SK-N-SH treated with all-trans-retinoic acid at 6 μM for 48 hours (cell line): ENCODE measurements around the gene RSRP1.

Experiments used
- ATAC-seq: fragments of 200-7000 bp; cut with Tn5 transposase; 3 replicates; pipeline ENCODE4 v1.9.1; 2020; ENCODE audit warnings: mild to moderate bottlenecking, moderate library complexity
- ARNTL ChIP-seq: fragments of 450-650 bp; formaldehyde crosslinking; IDR thresholded peaks from 2 replicates; pipeline ENCODE4 v1.5.0; 2020; ENCODE audit warnings: low read depth, mild to moderate bottlenecking, moderate library complexity, borderline replicate concordance
- BACH2 ChIP-seq: fragments of 250-450 bp; sonication (Bioruptor Pico); IDR thresholded peaks from 2 replicates; pipeline ENCODE4 v1.9.0; 2021; ENCODE audit warnings: mild to moderate bottlenecking, borderline replicate concordance
- CSDC2 ChIP-seq: fragments of 250-450 bp; sonication (Bioruptor Pico); IDR thresholded peaks from 2 replicates; pipeline ENCODE4 v1.5.0; 2020; ENCODE audit warnings: mild to moderate bottlenecking, moderate library complexity
- ESRRG ChIP-seq: fragments of 250-450 bp; sonication (Bioruptor Pico); IDR thresholded peaks from 2 replicates; pipeline ENCODE4 v1.6.1; 2021; ENCODE audit warnings: mild to moderate bottlenecking
- GLIS3 ChIP-seq: fragments of 250-450 bp; sonication (Bioruptor Pico); IDR thresholded peaks from 2 replicates; pipeline ENCODE4 v1.5.0; 2020; ENCODE audit warnings: mild to moderate bottlenecking, moderate library complexity
- ISL1 ChIP-seq: fragments of 250-450 bp; sonication (Bioruptor Pico); IDR thresholded peaks from 2 replicates; pipeline ENCODE4 v2.1.2; 2022; ENCODE audit warnings: mild to moderate bottlenecking, moderate library complexity
- OSR1 ChIP-seq: fragments of 250-450 bp; sonication (Bioruptor Pico); IDR thresholded peaks from 2 replicates; pipeline ENCODE4 v1.8.0; 2022; ENCODE audit warnings: moderate library complexity, mild to moderate bottlenecking, inconsistent platforms
- PPARA ChIP-seq: fragments of 250-450 bp; sonication (Bioruptor Pico); IDR thresholded peaks from 2 replicates; pipeline ENCODE4 v1.5.0; 2020; ENCODE audit warnings: mild to moderate bottlenecking, borderline replicate concordance
- RARB ChIP-seq: fragments of 250-450 bp; sonication (Bioruptor Pico); IDR thresholded peaks from 2 replicates; pipeline ENCODE4 v1.8.0; 2021; ENCODE audit warnings: mild to moderate bottlenecking, moderate library complexity
- TCF4 ChIP-seq: fragments of 250-450 bp; sonication (Bioruptor Pico); IDR thresholded peaks from 2 replicates; pipeline ENCODE4 v1.8.0; 2021; ENCODE audit warnings: mild to moderate bottlenecking, moderate library complexity, borderline replicate concordance
- TOX ChIP-seq: fragments of 250-450 bp; sonication (Bioruptor Pico); IDR thresholded peaks from 2 replicates; pipeline ENCODE4 v1.8.0; 2021; ENCODE audit warnings: mild to moderate bottlenecking, moderate library complexity, borderline replicate concordance
- ZC3H10 ChIP-seq: fragments of 250-450 bp; sonication (Bioruptor Pico); IDR thresholded peaks from 2 replicates; pipeline ENCODE4 v1.5.1; 2021; ENCODE audit warnings: mild to moderate bottlenecking, moderate library complexity
- ZFP3 ChIP-seq: fragments of 250-450 bp; sonication (Bioruptor Pico); IDR thresholded peaks from 2 replicates; pipeline ENCODE4 v1.5.0; 2020; ENCODE audit warnings: mild to moderate bottlenecking, moderate library complexity
- ZFP30 ChIP-seq: fragments of 450-650 bp; formaldehyde crosslinking; IDR thresholded peaks from 2 replicates; pipeline ENCODE4 v1.5.0; 2022; ENCODE audit warnings: mild to moderate bottlenecking, moderate library complexity
- ZNF565 ChIP-seq: fragments of 450-650 bp; formaldehyde crosslinking; conservative IDR thresholded peaks from 2 replicates; pipeline ENCODE4 v1.5.0; 2020; ENCODE audit warnings: low read depth, mild to moderate bottlenecking, moderate library complexity
- ZNF70 ChIP-seq: fragments of 450-650 bp; formaldehyde crosslinking; IDR thresholded peaks from 2 replicates; pipeline ENCODE4 v1.5.0; 2020; ENCODE audit warnings: mild to moderate bottlenecking, moderate library complexity
- ZNF8 ChIP-seq: fragments of 450-650 bp; formaldehyde crosslinking; IDR thresholded peaks from 2 replicates; pipeline ENCODE4 v1.5.0; 2020; ENCODE audit warnings: mild to moderate bottlenecking, moderate library complexity
- TF ChIP-seq, protein P1 (sequence below): fragments of 250-450 bp; sonication (Bioruptor Pico); IDR thresholded peaks from 2 replicates; pipeline ENCODE4 v1.5.1; 2021; ENCODE audit warnings: mild to moderate bottlenecking, moderate library complexity
- TF ChIP-seq, protein P2 (sequence below): fragments of 250-450 bp; sonication (Bioruptor Pico); IDR thresholded peaks from 2 replicates; pipeline ENCODE4 v1.5.0; 2020; ENCODE audit warnings: mild to moderate bottlenecking, moderate library complexity
- TF ChIP-seq, protein P3 (sequence below): fragments of 250-450 bp; sonication (Bioruptor Pico); IDR thresholded peaks from 2 replicates; pipeline ENCODE4 v1.5.1; 2020; ENCODE audit warnings: low read depth, mild to moderate bottlenecking, moderate library complexity
- TF ChIP-seq, protein P4 (sequence below): fragments of 250-450 bp; sonication (Bioruptor Pico); IDR thresholded peaks from 2 replicates; pipeline ENCODE4 v1.8.0; 2020; ENCODE audit warnings: mild to moderate bottlenecking, moderate library complexity, borderline replicate concordance

The RSRP1 gene

DNA sequence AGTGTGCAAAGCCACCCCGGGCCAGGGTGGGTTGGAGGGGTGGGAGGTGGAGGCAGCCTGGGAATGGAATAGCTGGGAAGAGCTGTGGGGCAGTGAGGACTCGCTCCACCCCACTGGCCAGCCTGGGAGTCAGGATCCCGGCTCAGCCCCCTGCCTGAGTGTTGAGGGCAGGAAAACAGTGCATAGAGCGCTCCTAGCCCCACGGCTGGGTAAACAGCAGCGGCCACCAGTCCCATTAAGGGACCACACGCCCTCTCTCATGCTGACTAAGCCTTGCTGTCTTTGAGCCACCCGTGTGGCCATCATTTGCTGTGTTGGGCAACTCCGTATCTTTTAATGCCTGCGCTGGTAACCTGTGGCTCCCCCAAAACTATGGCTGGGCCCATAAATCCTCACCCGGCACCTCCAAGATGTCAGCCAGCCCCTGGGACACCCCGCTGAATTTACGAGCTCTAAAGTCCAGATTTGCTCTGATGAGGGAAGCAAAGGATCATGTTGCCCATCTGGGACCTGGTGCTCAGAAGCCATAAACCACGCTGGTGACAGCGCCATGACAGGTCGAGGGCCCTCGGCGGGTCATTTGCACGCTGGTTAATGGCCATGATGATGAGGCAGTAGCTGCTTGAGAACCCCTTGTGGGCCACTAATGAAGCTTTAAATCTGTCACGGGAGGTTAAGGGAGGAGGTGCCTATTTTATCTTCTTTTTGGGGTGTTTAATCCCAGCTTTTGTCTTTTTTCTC is 49.8 kb downstream of the RSRP1 start:
- no peak for TF ChIP-seq ZC3H10 (CRISPR knock-in tag)
- no peak for TF ChIP-seq ESRRG (CRISPR knock-in tag)
- TF ChIP-seq TCF4 (CRISPR knock-in tag): no peak
- no peak for TF ChIP-seq ZNF8 (CRISPR knock-in tag)
- TF ChIP-seq ZFP30 (CRISPR knock-in tag): no peak
- TF ChIP-seq PPARA: no peak
- TF ChIP-seq CSDC2: no peak
- TF ChIP-seq, protein P1, sequence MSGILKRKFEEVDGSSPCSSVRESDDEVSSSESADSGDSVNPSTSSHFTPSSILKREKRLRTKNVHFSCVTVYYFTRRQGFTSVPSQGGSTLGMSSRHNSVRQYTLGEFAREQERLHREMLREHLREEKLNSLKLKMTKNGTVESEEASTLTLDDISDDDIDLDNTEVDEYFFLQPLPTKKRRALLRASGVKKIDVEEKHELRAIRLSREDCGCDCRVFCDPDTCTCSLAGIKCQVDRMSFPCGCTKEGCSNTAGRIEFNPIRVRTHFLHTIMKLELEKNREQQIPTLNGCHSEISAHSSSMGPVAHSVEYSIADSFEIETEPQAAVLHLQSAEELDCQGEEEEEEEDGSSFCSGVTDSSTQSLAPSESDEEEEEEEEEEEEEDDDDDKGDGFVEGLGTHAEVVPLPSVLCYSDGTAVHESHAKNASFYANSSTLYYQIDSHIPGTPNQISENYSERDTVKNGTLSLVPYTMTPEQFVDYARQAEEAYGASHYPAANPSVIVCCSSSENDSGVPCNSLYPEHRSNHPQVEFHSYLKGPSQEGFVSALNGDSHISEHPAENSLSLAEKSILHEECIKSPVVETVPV (CRISPR knock-in tag): no peak
- TF ChIP-seq, protein P2, sequence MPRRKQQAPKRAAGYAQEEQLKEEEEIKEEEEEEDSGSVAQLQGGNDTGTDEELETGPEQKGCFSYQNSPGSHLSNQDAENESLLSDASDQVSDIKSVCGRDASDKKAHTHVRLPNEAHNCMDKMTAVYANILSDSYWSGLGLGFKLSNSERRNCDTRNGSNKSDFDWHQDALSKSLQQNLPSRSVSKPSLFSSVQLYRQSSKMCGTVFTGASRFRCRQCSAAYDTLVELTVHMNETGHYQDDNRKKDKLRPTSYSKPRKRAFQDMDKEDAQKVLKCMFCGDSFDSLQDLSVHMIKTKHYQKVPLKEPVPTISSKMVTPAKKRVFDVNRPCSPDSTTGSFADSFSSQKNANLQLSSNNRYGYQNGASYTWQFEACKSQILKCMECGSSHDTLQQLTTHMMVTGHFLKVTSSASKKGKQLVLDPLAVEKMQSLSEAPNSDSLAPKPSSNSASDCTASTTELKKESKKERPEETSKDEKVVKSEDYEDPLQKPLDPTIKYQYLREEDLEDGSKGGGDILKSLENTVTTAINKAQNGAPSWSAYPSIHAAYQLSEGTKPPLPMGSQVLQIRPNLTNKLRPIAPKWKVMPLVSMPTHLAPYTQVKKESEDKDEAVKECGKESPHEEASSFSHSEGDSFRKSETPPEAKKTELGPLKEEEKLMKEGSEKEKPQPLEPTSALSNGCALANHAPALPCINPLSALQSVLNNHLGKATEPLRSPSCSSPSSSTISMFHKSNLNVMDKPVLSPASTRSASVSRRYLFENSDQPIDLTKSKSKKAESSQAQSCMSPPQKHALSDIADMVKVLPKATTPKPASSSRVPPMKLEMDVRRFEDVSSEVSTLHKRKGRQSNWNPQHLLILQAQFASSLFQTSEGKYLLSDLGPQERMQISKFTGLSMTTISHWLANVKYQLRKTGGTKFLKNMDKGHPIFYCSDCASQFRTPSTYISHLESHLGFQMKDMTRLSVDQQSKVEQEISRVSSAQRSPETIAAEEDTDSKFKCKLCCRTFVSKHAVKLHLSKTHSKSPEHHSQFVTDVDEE (CRISPR knock-in tag): no peak
- no peak for TF ChIP-seq ZNF70 (CRISPR knock-in tag)
- no peak for TF ChIP-seq RARB (CRISPR knock-in tag)
- TF ChIP-seq, protein P3, sequence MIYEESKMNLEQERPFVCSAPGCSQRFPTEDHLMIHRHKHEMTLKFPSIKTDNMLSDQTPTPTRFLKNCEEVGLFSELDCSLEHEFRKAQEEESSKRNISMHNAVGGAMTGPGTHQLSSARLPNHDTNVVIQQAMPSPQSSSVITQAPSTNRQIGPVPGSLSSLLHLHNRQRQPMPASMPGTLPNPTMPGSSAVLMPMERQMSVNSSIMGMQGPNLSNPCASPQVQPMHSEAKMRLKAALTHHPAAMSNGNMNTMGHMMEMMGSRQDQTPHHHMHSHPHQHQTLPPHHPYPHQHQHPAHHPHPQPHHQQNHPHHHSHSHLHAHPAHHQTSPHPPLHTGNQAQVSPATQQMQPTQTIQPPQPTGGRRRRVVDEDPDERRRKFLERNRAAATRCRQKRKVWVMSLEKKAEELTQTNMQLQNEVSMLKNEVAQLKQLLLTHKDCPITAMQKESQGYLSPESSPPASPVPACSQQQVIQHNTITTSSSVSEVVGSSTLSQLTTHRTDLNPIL (CRISPR knock-in tag): no peak
- TF ChIP-seq ZFP3 (CRISPR knock-in tag): no peak
- no peak for TF ChIP-seq BACH2 (CRISPR knock-in tag)
- no peak for ATAC-seq

DNA sequence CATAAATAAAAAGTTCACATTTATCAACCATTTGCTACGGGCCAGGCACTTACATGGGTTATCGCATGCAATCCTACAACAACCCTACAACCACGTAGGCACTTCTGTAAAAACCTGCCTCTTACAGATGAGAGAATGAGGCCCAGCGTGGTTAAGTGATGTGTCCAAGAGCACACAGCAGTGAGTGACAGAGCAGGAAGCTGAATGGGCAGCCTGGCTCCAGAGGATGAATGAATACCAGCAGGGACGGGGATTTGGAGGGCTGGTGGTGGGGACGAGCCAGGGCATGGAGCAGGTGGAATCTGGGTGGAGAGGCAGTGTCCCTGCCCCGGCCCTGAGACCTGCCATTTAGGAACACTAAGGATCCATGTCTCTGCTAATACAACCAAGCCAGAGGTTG is 50.4 kb downstream of the RSRP1 start:
- TF ChIP-seq ZC3H10 (CRISPR knock-in tag) (no peak), GLIS3 (CRISPR knock-in tag) (no peak), PPARA (no peak), ZNF70 (CRISPR knock-in tag) (no peak), ESRRG (CRISPR knock-in tag) (no peak), RARB (CRISPR knock-in tag) (no peak), ZNF8 (CRISPR knock-in tag) (no peak), OSR1 (no peak), BACH2 (CRISPR knock-in tag) (no peak), TOX (CRISPR knock-in tag) (no peak), CSDC2 (no peak), ARNTL (no peak), TCF4 (CRISPR knock-in tag) (no peak), ISL1 (CRISPR knock-in tag) (no peak), ZNF565 (CRISPR knock-in tag) (no peak)
- TF ChIP-seq, protein P4, sequence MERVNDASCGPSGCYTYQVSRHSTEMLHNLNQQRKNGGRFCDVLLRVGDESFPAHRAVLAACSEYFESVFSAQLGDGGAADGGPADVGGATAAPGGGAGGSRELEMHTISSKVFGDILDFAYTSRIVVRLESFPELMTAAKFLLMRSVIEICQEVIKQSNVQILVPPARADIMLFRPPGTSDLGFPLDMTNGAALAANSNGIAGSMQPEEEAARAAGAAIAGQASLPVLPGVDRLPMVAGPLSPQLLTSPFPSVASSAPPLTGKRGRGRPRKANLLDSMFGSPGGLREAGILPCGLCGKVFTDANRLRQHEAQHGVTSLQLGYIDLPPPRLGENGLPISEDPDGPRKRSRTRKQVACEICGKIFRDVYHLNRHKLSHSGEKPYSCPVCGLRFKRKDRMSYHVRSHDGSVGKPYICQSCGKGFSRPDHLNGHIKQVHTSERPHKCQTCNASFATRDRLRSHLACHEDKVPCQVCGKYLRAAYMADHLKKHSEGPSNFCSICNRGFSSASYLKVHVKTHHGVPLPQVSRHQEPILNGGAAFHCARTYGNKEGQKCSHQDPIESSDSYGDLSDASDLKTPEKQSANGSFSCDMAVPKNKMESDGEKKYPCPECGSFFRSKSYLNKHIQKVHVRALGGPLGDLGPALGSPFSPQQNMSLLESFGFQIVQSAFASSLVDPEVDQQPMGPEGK (CRISPR knock-in tag): no peak
- TF ChIP-seq, protein P2 (CRISPR knock-in tag): no peak
- TF ChIP-seq, protein P3 (CRISPR knock-in tag): no peak
- no peak for ATAC-seq
